SU-DHL-6 (cell line): ENCODE results near the gene MARF1.

ENCODE experiments used
- H2AFZ ChIP-seq: fragments of 200-600 bp; sonication (generic); 2 replicates; pipeline ENCODE4 v1.6.1; 2014; ENCODE audit warnings: low read depth, mild to moderate bottlenecking, moderate library complexity, mixed read lengths, antibody characterized with exemption, low read length; ENCODE audit not compliant: severe bottlenecking
- H3F3A ChIP-seq: fragments of 200-600 bp; shearing (Covaris generic); 2 replicates; pipeline ENCODE4 v1.6.0; 2016; ENCODE audit warnings: antibody characterized with exemption, mild to moderate bottlenecking; ENCODE audit not compliant: insufficient read depth
- H3K27ac ChIP-seq: fragments of 200-600 bp; sonication (generic); 2 replicates; pipeline ENCODE4 v1.5.1; 2016; ENCODE audit warnings: low read depth, mild to moderate bottlenecking, low read length, moderate library complexity, mixed read lengths
- H3K27me3 ChIP-seq: fragments of 200-600 bp; sonication (generic), shearing (Covaris generic); 2 replicates; pipeline ENCODE4 v1.6.0; 2014; ENCODE audit warnings: mild to moderate bottlenecking, low read length
- H3K36me3 ChIP-seq: fragments of 200-600 bp; sonication (generic); 2 replicates; pipeline ENCODE4 v1.6.1; 2014; ENCODE audit warnings: mild to moderate bottlenecking, low read length, mixed read lengths
- H3K4me2 ChIP-seq: fragments of 300-600, 200-600 bp; shearing (Covaris generic), sonication (generic); 2 replicates; pipeline ENCODE4 v1.6.0; 2014; ENCODE audit warnings: low read length, low read depth, mild to moderate bottlenecking; ENCODE audit not compliant: poor library complexity, severe bottlenecking
- H3K4me3 ChIP-seq: fragments of 200-600 bp; sonication (generic); 2 replicates; pipeline ENCODE4 v1.5.1; 2014; ENCODE audit warnings: antibody characterized with exemption, low read length, mild to moderate bottlenecking, mixed read lengths; ENCODE audit not compliant: insufficient read depth, poor library complexity, severe bottlenecking
- H3K79me2 ChIP-seq: fragments of 200-600 bp; sonication (generic); 2 replicates; pipeline ENCODE4 v1.6.1; 2014; ENCODE audit warnings: mild to moderate bottlenecking, low read length, moderate library complexity; ENCODE audit not compliant: insufficient read depth
- H3K9ac ChIP-seq: fragments of 200-600 bp; sonication (generic); 2 replicates; pipeline ENCODE4 v1.7.0; 2014; ENCODE audit warnings: mild to moderate bottlenecking, low read length
- H3K9me2 ChIP-seq: fragments of 200-600 bp; sonication (generic); replicated peaks from 2 replicates; pipeline ENCODE4 v1.6.1; 2014; ENCODE audit warnings: low read length; ENCODE audit not compliant: insufficient read depth
- H3K9me3 ChIP-seq: fragments of 200-600 bp; sonication (generic); 2 replicates; pipeline ENCODE4 v1.6.1; 2014; ENCODE audit warnings: low read length, mixed read lengths; ENCODE audit not compliant: insufficient read depth
- H4K20me1 ChIP-seq: fragments of 200-600 bp; sonication (generic); 2 replicates; pipeline ENCODE4 v1.6.1; 2014; ENCODE audit warnings: low read depth, mild to moderate bottlenecking, antibody characterized with exemption, low read length, moderate library complexity, mixed read lengths
- EZH2phosphoT487 ChIP-seq: fragments of 200-600 bp; sonication (generic), shearing (Covaris generic); conservative IDR thresholded peaks from 2 replicates; pipeline ENCODE4 v1.6.1; 2018; ENCODE audit warnings: mild to moderate bottlenecking, antibody characterized with exemption, low read length, moderate library complexity, mixed read lengths
- TF ChIP-seq, protein P1 (sequence below): fragments of 200-600 bp; sonication (generic); IDR thresholded peaks from one replicate; pipeline ENCODE4 v1.5.1; 2017; ENCODE audit warnings: antibody characterized with exemption, mild to moderate bottlenecking, low read length, moderate library complexity; ENCODE audit not compliant: insufficient read depth, poor library complexity, severe bottlenecking

Gene MARF1

DNA sequence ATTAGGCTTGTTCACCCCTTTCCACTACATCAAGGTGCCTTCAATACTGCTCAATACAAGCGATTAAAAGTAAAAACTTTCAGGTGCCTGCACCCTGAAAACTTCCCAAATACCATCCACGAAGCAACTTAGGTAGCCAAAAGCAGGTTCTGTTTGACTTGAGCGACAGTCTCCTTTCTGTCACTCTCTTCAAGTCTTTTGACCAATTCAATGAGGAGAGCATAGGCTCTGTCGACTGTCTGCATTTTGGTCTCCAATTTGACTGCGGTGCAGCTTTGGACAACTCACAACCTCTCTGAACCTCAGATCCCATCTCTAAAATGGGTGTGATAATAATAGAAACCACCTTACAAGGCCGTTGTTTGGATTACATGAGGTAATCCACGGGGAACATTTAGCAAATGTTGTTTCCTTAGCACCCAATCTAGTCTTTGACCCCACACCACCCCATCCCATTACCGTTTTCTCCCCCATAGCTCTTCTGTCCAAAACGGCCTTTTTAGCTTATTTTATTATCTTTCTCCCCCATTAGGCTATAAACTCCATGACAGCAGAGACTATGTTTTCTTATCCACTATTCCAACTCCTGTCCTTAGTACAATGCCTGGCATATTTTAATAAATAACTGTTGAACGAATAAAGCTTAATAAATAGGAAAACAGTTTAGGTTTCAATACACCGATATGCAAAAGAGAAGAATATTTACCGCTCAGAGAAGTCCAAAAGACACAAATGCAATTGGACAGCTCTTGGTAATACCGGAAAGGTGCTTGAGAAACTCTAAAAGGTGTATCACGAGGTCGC is 999 bp downstream of the MARF1 start:
- TF ChIP-seq, protein P1, sequence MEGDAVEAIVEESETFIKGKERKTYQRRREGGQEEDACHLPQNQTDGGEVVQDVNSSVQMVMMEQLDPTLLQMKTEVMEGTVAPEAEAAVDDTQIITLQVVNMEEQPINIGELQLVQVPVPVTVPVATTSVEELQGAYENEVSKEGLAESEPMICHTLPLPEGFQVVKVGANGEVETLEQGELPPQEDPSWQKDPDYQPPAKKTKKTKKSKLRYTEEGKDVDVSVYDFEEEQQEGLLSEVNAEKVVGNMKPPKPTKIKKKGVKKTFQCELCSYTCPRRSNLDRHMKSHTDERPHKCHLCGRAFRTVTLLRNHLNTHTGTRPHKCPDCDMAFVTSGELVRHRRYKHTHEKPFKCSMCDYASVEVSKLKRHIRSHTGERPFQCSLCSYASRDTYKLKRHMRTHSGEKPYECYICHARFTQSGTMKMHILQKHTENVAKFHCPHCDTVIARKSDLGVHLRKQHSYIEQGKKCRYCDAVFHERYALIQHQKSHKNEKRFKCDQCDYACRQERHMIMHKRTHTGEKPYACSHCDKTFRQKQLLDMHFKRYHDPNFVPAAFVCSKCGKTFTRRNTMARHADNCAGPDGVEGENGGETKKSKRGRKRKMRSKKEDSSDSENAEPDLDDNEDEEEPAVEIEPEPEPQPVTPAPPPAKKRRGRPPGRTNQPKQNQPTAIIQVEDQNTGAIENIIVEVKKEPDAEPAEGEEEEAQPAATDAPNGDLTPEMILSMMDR: no peak
- TF ChIP-seq EZH2phosphoT487: no peak
- peak overlapping the region; percentile 87 for H3K4me2 ChIP-seq
- peak overlapping the region; percentile 64 for H3K4me3 ChIP-seq
- H3K9me2 ChIP-seq: no peaks in the 10 kb centered on the region
- H3K36me3 ChIP-seq: 0 out of 2 replicates have a peak, but pooled peaks cover 3% of the 10 kb centered on the region
- H3K27ac ChIP-seq: peak overlapping the region; percentile 95
- no peaks in the 10 kb centered on the region for H3K9me3 ChIP-seq
- H3K27me3 ChIP-seq: no peaks in the 10 kb centered on the region
- no peak overlapping the region for H2AFZ ChIP-seq
- peak overlapping the region; percentile 77 for H3K9ac ChIP-seq
- H3F3A ChIP-seq: peaks cover 50% of the 10 kb centered on the region
- H4K20me1 ChIP-seq: no peaks in the 10 kb centered on the region
- peaks cover 32% of the 10 kb centered on the region for H3K79me2 ChIP-seq

DNA sequence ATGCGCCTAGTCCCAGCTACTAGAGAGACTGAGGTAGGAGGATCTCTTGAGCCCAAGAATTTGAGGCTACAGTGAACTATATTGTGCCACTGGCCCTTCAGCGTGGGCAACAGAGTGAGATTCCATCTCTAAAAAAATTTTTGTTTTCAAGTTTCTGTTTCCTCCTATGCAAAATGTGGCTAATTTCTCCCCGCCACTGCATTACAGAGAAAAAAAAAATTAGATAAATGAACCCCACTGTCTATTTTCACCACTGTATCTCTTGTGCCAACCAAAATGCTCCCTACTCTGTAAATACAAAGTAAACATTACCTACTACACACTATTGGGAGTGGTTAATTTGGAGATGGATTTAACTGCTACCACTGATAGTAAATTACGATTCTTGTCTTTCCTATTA is 2.0 kb downstream of the MARF1 start:
- Histone ChIP-seq H3K9me3 (no peaks in the 10 kb centered on the region), H2AFZ (no peak overlapping the region), H3K9ac (peak overlapping the region; percentile 77), H3K27me3 (no peaks in the 10 kb centered on the region), H3K4me2 (peak overlapping the region; percentile 87), H4K20me1 (no peaks in the 10 kb centered on the region), H3K36me3 (peaks cover 3% of the 10 kb centered on the region; the same call in 1 of the 2 replicates), H3K27ac (peak overlapping the region; percentile 95), H3K4me3 (peak overlapping the region; percentile 64), H3K79me2 (peaks cover 32% of the 10 kb centered on the region), H3F3A (peaks cover 53% of the 10 kb centered on the region), H3K9me2 (no peaks in the 10 kb centered on the region)
- TF ChIP-seq, protein P1: no peak
- no peak for TF ChIP-seq EZH2phosphoT487

DNA sequence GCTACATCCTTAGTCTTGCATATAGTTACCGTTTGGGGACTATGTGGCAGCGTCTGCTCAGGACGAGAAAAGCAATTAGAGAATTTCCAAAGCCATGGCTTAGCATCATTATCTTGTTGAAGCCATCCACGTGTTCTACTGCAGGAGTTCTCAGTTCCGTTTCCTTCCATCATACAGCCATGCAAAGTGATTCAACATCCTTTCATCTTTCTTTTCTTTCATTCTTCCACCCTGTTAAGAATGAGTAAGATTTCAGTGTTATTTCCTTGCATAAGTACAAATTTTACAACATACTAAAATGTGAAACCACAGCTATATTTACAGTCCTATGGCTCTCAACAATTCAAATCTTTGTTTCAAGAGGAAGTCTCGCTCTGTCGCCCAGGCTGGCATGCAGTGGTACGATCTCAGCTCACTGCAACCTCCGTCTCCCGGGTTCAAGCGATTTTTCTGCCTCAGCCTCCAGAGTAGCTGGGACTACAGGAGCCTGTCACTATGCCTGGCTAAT is 3.8 kb downstream of the MARF1 start:
- Histone ChIP-seq H3K9me2 (no peaks in the 10 kb centered on the region), H3K4me3 (peak overlapping the region; percentile 64), H2AFZ (peak overlapping the region; percentile 52), H3K36me3 (peaks cover 20% of the 10 kb centered on the region), H3K27me3 (no peaks in the 10 kb centered on the region), H3K27ac (peak overlapping the region; percentile 95), H3K4me2 (peak overlapping the region; percentile 87), H3F3A (peaks cover 50% of the 10 kb centered on the region), H3K9ac (peak overlapping the region; percentile 77), H3K79me2 (peaks cover 33% of the 10 kb centered on the region), H3K9me3 (no peaks in the 10 kb centered on the region), H4K20me1 (no peaks in the 10 kb centered on the region)
- TF ChIP-seq EZH2phosphoT487: no peak
- TF ChIP-seq, protein P1: no peak
